WTC11 (cell line): ENCODE measurements around the gene ZNHIT2.

Experiments used
- GABPB1 ChIP-seq: sonication (generic); formaldehyde crosslinking; IDR thresholded peaks from 2 replicates; pipeline ENCODE4 v1.8.1; 2023; ENCODE audit warnings: mild to moderate bottlenecking, missing genetic modification reagents
- TF ChIP-seq, protein P1 (sequence below): sonication (generic); formaldehyde crosslinking; IDR thresholded peaks from 2 replicates; pipeline ENCODE4 v1.8.0; 2022; ENCODE audit warnings: mild to moderate bottlenecking, missing genetic modification reagents
- TF ChIP-seq, protein P2 (sequence below): sonication (generic); formaldehyde crosslinking; IDR thresholded peaks from 2 replicates; pipeline ENCODE4 v1.8.1; 2023; ENCODE audit warnings: mild to moderate bottlenecking, missing genetic modification reagents, borderline replicate concordance

DNA sequence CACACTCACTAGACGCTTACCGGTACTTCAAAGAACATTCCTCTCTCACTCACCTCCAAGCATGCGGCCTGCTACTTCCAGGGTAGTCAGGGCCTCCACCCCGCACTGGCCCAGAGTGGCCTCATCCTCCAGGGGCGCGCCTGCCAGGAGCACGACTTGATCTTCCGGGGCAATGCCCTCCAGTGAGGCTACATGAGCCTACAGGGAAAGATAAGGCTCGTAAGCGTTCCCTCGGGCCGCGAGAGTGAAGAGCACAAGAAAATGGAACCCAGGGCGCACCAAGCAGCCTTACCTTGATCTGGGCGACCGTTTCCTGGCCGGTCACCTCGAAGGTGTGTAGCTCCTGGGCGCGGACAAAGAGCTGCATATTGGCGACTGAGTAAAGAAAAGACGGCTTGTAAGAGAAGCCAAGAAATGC lies 4.0 kb upstream of the ZNHIT2 start:
- TF ChIP-seq GABPB1 (CRISPR knock-in tag): no peak; the same call in 1 of the 2 replicates
- TF ChIP-seq, protein P1, sequence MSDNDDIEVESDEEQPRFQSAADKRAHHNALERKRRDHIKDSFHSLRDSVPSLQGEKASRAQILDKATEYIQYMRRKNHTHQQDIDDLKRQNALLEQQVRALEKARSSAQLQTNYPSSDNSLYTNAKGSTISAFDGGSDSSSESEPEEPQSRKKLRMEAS (CRISPR knock-in tag): no peak
- TF ChIP-seq, protein P2, sequence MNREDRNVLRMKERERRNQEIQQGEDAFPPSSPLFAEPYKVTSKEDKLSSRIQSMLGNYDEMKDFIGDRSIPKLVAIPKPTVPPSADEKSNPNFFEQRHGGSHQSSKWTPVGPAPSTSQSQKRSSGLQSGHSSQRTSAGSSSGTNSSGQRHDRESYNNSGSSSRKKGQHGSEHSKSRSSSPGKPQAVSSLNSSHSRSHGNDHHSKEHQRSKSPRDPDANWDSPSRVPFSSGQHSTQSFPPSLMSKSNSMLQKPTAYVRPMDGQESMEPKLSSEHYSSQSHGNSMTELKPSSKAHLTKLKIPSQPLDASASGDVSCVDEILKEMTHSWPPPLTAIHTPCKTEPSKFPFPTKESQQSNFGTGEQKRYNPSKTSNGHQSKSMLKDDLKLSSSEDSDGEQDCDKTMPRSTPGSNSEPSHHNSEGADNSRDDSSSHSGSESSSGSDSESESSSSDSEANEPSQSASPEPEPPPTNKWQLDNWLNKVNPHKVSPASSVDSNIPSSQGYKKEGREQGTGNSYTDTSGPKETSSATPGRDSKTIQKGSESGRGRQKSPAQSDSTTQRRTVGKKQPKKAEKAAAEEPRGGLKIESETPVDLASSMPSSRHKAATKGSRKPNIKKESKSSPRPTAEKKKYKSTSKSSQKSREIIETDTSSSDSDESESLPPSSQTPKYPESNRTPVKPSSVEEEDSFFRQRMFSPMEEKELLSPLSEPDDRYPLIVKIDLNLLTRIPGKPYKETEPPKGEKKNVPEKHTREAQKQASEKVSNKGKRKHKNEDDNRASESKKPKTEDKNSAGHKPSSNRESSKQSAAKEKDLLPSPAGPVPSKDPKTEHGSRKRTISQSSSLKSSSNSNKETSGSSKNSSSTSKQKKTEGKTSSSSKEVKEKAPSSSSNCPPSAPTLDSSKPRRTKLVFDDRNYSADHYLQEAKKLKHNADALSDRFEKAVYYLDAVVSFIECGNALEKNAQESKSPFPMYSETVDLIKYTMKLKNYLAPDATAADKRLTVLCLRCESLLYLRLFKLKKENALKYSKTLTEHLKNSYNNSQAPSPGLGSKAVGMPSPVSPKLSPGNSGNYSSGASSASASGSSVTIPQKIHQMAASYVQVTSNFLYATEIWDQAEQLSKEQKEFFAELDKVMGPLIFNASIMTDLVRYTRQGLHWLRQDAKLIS (CRISPR knock-in tag): no peak
